HG02610 (cell line): ENCODE data around the gene CCDC181.
A peak's percentile ranks its signal among the peaks of the same experiment; 100 is the strongest.
"Not testable (repeated sequence)": the region's sequence is repeated elsewhere in the genome, so short reads cannot be mapped to it uniquely, and the experiment has no call there.

Source experiments
- ATAC-seq: cut with Tn5 transposase; IDR thresholded peaks from one replicate; pipeline ENCODE4 v1.9.1; 2021; ENCODE audit warnings: mild to moderate bottlenecking, moderate library complexity; ENCODE audit not compliant: unreplicated experiment

CCDC181 gene

DNA sequence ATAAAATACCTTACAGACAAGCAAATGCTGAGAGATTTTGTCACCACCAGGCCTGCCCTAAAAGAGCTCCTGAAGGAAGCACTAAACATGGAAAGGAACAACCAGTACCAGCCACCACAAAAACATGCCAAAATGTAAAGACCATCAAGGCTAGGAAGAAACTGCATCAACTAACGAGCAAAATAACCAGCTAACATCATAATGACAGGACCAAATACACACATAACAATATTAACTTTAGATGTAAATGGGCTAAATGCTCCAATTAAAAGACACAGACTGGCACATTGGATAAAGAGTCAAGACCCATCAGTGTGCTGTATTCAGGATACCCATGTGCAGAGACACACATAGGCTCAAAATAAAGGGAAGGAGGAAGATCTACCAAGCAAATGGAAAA, 24.7 kb downstream of the CCDC181 start:
- ATAC-seq = not testable (repeated sequence)

DNA sequence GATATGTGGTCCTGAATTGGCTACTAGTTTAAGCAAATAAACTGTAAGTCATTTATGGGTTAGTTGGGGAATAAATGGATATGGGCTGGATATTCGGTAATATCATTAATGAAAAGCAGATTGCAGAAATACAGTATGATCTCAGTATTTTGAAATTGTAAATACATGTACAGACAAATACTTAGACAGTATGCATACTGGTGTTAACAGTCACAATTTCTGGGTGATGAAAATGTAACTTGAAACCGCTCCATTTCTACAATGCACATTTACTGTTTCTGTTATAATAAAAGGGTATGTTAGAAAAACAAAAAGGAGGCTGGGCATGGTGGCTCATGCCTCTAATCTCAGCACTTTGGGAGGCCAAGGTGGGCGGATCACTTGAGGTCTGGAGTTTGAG, 31.3 kb downstream of the CCDC181 start:
- ATAC-seq = no peak

DNA sequence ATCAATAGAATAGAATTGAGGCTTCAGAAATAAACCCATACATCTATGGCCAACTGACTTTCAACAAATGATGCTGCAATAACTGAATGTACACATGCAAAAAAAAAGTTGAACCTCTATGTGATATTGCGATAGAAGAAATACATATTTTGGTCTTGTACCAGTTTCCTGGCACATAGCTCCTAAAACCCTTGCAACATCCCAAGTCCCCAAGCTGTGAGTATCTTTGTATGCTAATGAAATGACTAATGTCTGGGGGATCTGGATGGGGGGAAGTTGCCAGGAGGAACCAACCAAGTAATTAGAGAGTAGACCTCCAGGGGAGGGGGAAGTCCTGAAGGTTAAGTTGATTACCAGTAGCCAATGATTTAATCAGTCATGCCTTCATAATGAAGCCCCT, 34.9 kb downstream of the CCDC181 start:
- no peak for ATAC-seq

DNA sequence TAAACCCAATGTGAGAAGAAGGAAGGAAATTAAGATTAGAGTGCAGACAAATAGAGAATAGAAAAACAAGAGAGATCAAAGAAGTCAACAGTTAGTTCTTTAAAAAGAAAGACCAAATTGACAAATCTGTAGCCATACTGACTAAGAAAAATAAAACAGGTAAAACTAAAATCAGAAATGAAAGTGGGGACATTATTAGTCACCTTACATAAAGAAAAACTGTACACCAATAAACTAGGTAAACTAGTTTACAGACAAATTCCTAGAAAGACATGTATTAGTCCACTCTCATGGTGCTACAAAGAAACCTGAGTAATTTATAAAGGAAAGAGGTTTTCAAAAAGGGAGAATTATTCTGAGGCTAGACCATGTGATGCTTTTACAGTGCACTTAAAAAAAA, 37.0 kb downstream of the CCDC181 start:
- peak; percentile 92 for ATAC-seq

DNA sequence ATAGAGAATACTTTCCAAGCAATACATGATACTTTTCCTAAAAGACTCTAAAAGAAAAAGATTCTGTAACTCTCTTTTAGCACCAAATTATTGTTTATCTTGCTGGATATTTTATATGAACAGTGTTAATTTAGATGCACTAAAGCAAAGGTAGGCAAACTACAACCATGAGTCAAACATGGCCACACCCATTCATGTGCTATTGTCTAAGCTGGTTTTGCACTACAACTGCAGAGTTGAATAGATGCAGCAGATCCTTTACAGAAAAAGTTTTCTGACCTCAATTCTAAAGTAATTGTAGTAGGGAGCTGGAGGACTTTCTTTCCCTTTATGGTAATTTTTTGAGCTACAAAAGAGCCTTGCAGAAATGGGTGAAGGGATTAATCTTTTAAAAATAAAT, 39.9 kb downstream of the CCDC181 start:
- ATAC-seq = no peak

DNA sequence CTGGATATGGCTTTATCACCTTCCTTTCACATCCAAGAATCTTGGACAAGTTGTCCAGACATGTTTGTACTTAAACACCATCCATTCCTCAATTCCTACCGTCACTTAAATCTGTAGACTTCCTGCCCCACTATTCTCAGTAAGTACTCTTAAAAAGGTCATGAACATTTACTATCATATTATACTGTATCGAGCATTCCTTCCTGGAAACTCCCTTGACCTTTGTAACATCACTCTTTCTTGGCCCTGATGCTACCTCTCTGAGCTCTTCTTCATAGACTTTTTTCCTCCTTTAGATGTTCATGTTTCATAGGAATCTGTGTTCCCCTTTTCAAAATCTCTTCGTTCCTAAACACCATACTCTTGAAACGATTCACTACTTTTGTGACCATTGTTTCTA, 43.8 kb downstream of the CCDC181 start:
- ATAC-seq = no peak

DNA sequence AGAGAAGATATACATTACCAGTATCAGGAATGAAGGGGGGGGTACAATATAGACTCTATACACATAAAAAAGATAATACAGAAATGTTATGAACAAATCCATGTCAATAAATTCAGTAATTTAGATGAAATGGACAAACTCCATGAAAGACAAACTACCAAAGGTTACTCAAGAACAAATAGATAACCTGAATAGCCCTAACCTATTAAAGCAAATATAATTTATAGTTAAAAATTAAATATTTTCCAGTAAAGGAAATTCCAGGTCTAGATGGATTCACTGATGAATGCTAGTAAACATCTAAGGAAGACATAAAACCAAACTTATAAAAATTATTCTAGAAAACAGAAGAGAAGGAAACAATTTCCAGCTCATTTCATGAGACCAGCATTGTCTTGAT, 46.1 kb downstream of the CCDC181 start:
- ATAC-seq = no peak

DNA sequence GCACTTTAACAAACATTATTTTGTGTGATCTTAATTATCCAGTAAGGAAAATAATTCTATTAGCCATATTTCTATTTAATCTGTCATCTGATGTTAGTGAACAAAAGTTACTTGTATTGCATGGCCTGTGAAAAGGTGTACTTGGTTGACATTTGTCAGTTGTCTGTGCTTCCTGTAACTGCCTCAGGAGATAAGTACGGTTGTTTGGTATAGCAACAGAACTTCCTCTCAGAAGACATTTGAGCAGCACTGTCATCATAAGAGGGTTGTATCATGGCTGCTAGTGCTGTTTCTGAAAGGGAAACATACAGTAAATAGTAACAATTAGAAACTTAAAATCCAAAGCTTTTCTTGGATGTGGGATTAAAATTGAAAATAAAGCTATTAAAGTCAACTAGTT, 55.9 kb downstream of the CCDC181 start:
- ATAC-seq = no peak

DNA sequence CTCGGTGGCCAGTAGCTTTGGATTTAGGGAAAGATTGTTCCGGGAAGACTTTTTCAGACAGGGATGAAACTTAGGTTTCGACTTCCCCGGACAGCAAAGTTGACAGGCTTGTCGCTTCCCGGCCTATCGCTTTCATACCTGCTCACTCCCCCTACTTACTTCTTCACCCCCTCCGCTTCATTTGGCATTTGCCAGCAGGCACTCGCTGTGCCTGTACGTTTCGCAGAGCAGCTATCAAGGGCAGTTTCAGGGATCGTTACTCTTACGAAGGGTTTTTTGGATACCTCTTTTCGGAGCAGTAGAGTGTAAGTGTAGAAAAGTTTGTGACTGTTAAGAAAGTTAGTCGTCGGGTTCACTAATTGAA, 58.9 kb downstream of the CCDC181 start:
- no peak for ATAC-seq

DNA sequence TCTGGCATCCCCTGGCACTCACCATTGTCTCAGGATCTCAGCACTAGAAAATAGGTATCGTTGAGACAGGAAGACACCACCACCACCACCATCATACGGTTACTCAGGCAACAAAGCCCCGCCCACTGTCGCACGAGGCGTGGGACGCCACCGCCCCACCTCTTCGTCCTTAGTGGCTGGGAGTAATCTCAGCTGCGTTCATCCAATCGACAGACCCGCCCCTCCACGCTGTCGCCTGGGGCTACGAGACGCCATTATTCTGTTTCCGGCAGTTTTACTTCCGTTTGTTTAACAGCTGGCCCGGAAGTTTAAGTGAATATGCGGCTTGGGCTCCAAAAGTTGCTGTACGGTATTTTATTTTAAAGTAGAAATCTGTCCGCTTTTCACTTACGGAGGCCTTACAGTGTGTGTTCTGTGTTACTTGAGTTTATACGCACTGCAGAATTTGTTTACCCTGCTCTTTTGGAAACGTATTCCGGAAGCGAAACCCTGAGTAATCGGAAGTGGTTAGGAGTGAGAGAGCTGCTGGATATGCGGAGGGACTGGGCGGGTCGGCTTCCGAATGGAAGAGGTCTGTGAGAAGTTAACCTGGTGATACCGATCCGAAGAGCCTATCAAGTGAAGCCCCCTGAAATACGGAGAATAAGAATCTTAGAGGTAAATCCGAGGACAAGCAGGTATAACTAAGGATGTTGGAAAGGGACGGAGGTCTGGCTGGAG, 59.4 kb downstream of the CCDC181 start, which contains the start of the genes BLZF1 and NME7:
Gene BLZF1, plus strand, starts transcription at position 510 of the 720 bp plus-strand sequence. CDS start 1,328 bp downstream, outside the sequence.
Gene NME7, minus strand, starts transcription at position 112 of the 720 bp plus-strand sequence. Its CDS starts 87 bp downstream, at position 25.
- peak; percentile 96 for ATAC-seq

DNA sequence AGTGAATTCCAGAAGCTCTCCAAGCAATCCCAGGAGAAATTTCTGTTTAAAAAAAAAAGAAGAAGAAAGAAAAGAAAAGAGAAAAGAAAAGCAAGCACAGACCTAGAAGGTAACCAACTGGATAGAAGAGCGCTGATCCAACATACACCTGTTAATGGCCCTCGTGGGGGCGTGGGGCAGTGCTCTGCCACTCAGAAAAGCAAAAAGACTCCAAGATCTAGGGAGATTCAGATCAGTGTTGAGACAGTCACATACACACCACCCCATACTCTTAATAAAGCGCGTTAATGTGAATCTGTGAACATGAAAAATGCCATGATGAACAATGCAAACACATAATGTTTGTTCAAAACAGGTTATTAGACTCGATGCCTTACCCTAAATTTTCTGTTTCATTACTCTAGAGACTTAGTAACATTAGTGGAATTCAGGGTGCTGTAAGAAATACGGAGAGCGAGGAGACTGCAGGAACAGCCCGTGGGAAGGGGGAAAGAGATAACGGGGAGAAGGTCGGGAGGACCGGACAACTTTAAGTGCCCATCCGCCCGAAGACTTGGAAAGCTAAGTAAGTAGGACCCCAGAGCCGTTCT, 60.1 kb downstream of the CCDC181 start:
- ATAC-seq = no peak

DNA sequence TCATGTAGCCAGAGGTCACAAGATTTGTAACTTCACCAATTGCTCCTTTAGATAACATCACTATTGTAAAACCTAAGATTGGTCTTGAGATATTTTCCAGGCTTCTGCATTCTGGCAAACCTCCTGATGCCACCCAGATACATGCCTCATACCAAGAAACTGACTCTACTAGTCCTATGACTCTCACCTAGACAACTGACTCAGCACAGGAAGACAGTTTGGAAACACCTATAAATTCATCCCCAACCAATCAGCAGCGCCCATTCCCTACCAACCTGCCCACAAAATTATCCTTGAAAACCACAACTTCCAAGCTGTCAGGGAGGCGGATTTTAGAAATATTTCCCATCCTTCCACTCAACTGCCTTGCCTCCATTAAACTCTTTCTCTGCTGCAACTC, 62.3 kb downstream of the CCDC181 start:
- no peak for ATAC-seq

DNA sequence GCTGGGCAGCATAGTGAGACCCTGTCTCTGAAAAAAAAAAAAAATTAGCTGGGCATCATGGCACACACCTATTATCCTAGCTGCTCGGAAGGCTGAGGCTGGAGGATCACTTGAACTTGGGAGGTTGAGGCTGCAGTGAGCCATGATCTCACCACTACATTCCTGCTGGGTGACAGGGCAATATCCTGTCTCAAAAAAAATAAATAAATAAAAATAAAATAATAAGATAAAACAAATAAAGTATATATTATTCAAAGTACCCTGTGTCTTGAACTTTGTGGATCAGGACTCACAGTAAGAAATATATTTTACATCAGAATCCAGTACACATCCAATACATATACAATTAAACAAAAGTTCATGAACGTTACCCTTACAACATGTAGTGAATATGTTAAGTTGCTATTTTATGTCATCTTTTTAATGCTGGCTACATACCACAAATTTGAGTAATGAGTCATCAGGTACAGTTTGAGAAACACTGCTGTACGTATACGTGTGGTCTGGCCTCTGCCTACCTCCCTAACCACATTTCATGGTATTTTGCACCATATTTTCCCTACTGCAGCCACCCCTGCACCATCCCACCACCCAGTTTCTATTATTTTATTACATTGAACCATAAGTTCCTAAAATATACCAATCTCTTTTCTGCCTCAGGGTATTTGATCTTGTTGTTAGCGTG, 64.1 kb downstream of the CCDC181 start:
- ATAC-seq = peak; percentile 55

DNA sequence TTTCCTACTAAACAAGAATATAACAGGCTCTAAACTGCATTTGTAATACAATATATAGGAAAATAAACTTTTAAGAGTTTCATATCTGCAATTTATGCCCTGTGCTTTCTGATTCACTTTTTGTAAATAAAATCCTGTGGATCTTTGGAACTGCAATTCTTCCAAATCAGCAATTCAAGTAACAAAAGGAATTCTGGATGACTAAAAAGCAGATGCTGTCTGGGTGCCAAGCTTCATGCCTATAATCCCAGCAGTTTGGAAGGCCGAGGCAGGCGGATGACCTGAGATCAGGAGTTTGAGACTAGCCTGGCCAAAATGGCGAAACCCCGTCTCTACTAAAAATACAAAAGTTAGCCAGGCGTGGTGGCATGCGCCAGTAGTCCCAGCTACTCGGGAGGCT, 66.0 kb downstream of the CCDC181 start:
- ATAC-seq = no peak

DNA sequence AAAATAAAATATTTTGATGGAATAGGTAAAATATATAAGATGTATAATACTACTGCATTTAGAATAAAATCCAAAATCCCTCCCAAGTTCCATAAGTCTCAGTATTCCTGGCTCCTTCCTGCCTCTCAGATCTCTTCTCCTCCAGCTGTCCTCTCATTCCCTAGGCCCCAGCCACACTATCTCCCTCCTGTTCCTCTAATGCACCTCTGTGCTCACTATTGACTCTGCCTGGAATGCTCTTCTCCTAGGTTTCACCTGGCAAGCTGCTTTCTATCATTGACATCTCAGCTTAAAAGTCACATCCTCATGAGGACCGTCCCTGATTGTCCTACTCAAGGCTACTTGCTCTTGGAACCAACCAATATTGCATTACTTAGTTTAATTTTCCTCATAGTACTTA, 66.9 kb downstream of the CCDC181 start:
- no peak for ATAC-seq

DNA sequence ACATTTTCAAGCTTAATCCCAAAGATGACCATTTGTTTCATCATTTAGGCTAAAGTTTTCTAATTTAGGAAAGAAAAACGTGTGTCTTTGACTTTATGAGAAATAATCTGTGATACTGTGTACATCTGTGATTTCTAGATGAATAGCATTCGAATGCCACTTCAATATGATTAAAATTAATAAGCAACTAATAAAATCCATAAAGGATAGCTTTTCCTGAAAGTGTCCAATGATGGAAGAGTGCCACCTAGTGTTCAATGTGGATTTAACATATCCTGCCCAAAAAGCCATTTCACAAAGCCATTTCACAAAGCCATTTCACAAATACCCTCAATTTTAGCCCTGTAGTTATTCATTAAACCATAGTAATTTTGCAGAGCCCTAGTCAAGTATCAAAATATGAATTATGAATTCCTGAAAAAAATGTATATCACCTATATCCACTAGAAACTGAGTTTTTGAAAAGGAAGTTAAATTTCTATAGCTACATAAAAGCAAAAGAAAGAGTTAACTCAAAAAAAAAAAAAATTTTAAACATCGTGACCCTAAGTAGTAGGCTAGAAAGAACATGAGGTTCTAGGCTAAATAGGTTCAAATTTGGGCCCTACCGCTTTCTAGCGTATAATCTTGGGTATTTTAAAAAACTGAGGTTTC, 78.8 kb downstream of the CCDC181 start:
- no peak for ATAC-seq

DNA sequence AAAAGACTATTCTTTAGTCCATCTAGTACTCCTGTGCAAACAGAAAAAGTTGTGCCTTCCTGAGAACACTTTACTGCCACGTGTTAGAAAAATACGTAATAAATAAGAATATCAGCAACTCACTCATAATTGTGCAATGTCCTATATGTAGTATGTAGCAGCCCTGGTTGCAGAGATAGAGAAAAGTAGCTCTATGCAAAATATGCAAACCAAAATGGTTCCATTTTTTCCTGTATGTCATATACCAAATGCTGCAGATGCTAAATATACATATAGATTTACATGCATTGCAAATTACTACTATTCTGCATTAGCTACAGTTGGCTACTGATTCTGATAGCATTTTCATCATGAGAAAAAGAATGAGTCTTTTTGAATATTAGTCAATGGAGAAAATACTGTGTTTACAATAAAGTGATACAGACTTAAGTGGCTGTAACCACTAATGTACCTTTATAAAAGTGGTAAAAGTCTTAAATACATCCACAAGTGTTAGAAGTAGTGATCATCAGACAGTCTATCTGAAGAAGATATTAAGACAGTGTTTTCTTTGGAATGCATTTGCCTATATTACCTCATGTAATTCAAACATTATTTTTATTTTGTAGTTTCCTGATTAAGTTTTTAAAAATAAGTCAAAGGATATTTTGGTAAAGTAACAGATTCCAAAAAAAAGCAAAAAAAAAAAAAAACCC, 79.4 kb downstream of the CCDC181 start:
- no peak for ATAC-seq

DNA sequence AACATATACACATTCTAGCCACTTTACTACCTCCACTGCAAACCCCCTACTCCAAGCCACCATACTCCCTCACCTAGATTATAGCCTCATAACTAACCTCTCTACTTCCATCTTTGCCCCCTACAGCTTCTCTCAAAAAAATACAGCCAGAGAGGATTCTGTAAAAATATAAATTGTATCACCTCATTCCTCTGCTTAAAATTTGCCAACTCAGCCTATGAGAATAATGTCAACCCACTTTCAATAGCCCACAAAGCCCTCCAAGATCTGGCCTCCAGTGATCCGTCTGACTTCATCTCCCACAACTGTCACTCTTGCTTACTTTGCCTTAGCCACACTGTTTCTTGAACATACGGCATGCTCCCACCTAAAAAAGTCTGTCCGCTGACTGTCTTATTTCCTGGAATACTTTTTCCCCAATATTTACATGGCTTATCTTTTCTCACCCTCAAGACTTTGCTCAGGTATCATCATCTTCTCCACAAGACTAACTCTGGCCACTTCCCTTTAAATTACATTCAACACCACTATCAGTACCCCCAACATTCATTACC, 81.2 kb downstream of the CCDC181 start:
- no peak for ATAC-seq

DNA sequence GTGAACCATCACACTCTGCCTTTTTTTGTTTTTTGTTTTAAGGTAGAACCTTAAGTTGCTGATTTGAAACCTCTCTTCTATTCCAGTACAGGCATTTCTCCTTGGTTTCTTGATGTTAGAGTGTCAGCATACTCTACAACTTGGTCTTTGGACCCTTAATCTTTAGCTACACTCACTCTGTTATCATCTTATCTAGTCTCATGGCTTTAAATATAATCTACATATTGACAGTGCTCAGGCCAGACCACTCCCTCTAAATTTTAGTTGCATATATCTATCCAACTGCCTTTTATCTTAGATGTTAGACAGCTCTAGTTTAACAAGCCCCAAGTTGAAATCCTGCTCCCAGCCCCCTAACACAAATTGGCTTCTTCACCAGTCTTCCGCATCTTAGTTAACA, 81.8 kb downstream of the CCDC181 start:
- ATAC-seq = no peak
